ENCODE results near the gene MAN2A1. TPM values are rescaled to one million over a fixed set of nuclear protein-coding genes. Genes with fewer than 3 reads are reported as not detected.

Gene MAN2A1
- total RNA-seq, 2 donors from 2014 or later = 81.2 to 104 TPM

DNA sequence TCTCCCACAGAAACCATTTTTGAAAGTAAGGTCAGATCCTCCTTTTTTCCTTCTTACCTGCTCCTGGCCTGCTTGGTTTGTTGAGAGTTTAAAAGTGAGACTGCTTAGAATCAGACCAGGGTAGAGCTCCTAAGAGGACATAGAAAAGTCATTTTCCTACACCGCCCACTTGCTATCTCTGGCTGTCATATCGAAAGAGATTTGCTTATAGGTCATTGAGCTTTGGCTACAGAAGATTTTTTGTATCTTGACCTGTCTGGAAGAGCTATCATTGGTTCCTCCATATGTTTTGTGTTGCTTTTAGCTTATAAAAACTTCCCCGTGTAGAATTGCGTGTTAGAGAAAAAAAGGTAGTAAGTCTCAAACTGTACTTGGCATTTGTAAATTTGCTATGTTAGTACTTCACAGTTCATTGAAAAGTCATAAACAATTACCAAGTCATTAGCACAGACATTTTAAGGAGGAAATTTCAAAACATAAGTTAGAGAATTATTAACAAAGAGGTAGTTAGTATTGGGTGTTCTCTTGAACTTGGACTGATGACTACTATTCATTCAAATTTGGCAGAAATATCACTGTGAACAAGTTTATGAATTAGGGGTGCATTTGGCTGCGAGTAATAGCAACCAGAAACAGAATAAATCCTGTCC, 96.6 kb downstream of the MAN2A1 start:
- DNase-seq = no peak
- Histone ChIP-seq H3K9ac (ENCODE audit: low read depth in 2 of 2, low read length in 2 of 2) (no peak overlapping the region), H3K4me3 (no peak overlapping the region), H3K36me3 (peaks cover 3% of the 10 kb centered on the region), H3K4me1 (no peaks in the 10 kb centered on the region), H3K27me3 (no peaks in the 10 kb centered on the region), H3K9me3 (no peaks in the 10 kb centered on the region), H3K27ac (no peak overlapping the region)
- intact Hi-C loops (cut with DNase I) = no loop called here
- TF ChIP-seq, protein P1, sequence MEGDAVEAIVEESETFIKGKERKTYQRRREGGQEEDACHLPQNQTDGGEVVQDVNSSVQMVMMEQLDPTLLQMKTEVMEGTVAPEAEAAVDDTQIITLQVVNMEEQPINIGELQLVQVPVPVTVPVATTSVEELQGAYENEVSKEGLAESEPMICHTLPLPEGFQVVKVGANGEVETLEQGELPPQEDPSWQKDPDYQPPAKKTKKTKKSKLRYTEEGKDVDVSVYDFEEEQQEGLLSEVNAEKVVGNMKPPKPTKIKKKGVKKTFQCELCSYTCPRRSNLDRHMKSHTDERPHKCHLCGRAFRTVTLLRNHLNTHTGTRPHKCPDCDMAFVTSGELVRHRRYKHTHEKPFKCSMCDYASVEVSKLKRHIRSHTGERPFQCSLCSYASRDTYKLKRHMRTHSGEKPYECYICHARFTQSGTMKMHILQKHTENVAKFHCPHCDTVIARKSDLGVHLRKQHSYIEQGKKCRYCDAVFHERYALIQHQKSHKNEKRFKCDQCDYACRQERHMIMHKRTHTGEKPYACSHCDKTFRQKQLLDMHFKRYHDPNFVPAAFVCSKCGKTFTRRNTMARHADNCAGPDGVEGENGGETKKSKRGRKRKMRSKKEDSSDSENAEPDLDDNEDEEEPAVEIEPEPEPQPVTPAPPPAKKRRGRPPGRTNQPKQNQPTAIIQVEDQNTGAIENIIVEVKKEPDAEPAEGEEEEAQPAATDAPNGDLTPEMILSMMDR (IDR thresholded peaks at IDR 0.05) = no peak

DNA sequence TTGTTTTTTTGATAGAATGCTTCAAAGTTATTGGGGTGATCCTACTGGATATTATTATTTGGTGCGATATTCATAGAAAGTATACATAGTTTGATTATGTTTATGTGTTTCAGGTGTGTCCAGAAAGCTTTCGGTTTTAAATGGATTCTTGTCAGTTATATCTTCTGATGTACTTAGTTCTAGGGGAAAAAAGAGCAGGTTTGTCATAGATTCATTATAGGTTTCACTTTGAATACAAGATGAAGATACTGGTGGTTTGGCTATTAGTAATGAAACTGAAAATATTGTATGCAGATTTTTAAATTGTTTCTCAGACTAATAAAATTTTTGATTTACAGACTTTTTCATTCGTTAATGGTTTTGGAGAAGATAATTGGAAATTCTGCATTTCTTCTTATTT, 98.9 kb downstream of the MAN2A1 start:
- no peaks in the 10 kb centered on the region for H3K27me3 ChIP-seq
- H3K9ac ChIP-seq (ENCODE audit: low read depth in 2 of 2, low read length in 2 of 2) = no peak overlapping the region
- H3K9me3 ChIP-seq = no peaks in the 10 kb centered on the region
- H3K4me1 ChIP-seq = no peaks in the 10 kb centered on the region
- H3K36me3 ChIP-seq = peaks cover 3% of the 10 kb centered on the region
- no peak overlapping the region for H3K27ac ChIP-seq
- TF ChIP-seq, protein P1 (IDR thresholded peaks at IDR 0.05) = no peak
- no peak for DNase-seq
- intact Hi-C loops (cut with DNase I) = no loop called here
- H3K4me3 ChIP-seq = no peak overlapping the region

DNA sequence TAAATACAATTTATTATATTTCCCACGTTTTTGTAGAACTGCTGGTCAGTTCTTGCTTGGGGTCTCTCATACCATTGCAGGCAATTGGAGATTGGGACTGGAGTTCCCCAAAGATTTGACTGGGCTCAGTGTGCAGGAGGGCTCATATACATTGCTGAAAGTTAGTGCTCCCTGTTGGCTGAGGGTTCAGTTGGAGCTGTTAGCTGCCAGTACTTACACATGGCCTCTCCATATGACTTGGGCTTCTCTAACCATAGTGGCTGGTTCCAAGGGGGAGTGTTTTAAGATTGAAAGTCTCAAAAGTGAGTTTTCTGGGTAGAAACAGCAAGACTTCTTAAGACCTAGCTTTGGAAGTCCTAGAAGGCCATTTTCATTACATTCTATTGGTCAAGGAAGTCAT, 102.9 kb downstream of the MAN2A1 start:
- Histone ChIP-seq H3K4me1 (no peaks in the 10 kb centered on the region), H3K9ac (ENCODE audit: low read depth in 2 of 2, low read length in 2 of 2) (no peak overlapping the region), H3K36me3 (peaks cover 3% of the 10 kb centered on the region), H3K27ac (no peak overlapping the region), H3K9me3 (no peaks in the 10 kb centered on the region), H3K4me3 (no peak overlapping the region), H3K27me3 (no peaks in the 10 kb centered on the region)
- TF ChIP-seq, protein P1 (IDR thresholded peaks at IDR 0.05) = no peak
- intact Hi-C loops (cut with DNase I) = no loop called here
- DNase-seq = no peak

DNA sequence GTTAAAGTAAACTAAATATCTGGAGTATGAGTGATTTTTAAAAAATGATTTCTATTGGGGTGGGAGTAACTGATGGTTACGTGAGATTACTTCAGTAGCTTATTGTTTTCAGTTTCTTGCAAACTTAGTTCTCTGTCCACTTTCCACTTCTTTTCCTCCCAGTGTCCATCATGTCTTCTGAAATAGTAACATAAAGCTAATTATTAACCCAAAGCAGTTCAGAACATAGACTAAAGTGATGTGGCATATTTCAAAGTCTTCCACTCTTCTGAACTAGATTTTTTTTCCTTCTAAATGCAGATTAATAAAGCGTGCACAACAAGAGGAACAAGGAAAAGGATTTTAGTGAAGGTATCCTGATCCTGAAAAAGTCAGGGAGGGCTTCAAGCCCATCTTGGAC, 114.1 kb downstream of the MAN2A1 start:
- no peaks in the 10 kb centered on the region for H3K27me3 ChIP-seq
- H3K4me3 ChIP-seq = no peak overlapping the region
- TF ChIP-seq, protein P1 (IDR thresholded peaks at IDR 0.05) = no peak
- H3K36me3 ChIP-seq = no peaks in the 10 kb centered on the region
- no peak overlapping the region for H3K9ac ChIP-seq (ENCODE audit: low read depth in 2 of 2, low read length in 2 of 2)
- H3K27ac ChIP-seq = no peak overlapping the region
- no peak for DNase-seq
- no peaks in the 10 kb centered on the region for H3K4me1 ChIP-seq
- intact Hi-C loops (cut with DNase I) = no loop called here
- H3K9me3 ChIP-seq = no peaks in the 10 kb centered on the region

DNA sequence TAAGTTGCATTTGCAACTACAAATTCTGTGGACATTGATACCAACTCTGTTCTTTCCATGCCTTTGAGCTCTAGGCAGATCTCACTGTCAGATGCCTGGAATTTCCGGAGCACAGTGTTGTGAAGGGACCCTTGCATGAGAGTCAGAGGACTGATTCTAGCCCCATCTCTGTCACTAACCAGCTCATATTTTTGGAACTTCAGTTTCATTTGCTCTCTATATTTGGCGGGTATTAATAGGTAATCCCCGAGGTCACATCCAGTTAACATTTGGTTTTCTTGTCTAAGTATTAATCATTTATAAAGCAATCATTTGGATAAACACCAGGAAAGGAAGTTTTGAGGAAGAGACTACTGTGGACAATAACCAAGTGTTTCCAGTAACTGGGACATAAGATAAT, 115.7 kb downstream of the MAN2A1 start:
- no peaks in the 10 kb centered on the region for H3K27me3 ChIP-seq
- H3K4me1 ChIP-seq = no peaks in the 10 kb centered on the region
- no peak overlapping the region for H3K9ac ChIP-seq (ENCODE audit: low read depth in 2 of 2, low read length in 2 of 2)
- intact Hi-C loops (cut with DNase I) = no loop called here
- H3K36me3 ChIP-seq = no peaks in the 10 kb centered on the region
- H3K27ac ChIP-seq = no peak overlapping the region
- DNase-seq = no peak
- no peaks in the 10 kb centered on the region for H3K9me3 ChIP-seq
- no peak overlapping the region for H3K4me3 ChIP-seq
- TF ChIP-seq, protein P1 (IDR thresholded peaks at IDR 0.05) = no peak

All from colonic mucosa (tissue), 4 donors.